Lung (tissue), 12 donors: ENCODE results near the gene TMEM178B. TPM values are rescaled to one million over a fixed set of nuclear protein-coding genes. Genes with fewer than 3 reads are reported as not detected.

ENCODE experiments used
- ATAC-seq: fragments of 200-7000 bp; cut with Tn5 transposase; one replicate; pipeline ENCODE4 v1.9.1; 2020; ENCODE audit warnings: moderate number of reproducible peaks; ENCODE audit not compliant: insufficient read depth, low FRiP score
- DNase-seq, 3 donors: peaks; one replicate each; pipeline ENCODE4 v3.0.0-alpha.2; 2013 to 2017
- H3K27ac ChIP-seq, 2 donors: one replicate each; pipeline ENCODE4 v1.5.1; 2013; ENCODE audit warnings: mild to moderate bottlenecking in 2 of 2, moderate library complexity in 2 of 2, control low read depth in 1 of 2, inconsistent platforms in 1 of 2, low read depth in 1 of 2, low read length in 1 of 2
- H3K27me3 ChIP-seq, 3 donors: one replicate each; pipeline ENCODE4 v1.5.1; 2013; ENCODE audit warnings: low read length in 2 of 3; ENCODE audit not compliant: control insufficient read depth in 3 of 3, insufficient read depth in 3 of 3
- H3K36me3 ChIP-seq, 4 donors: one replicate each; pipeline ENCODE4 v1.5.1; 2013; ENCODE audit warnings: low read length in 4 of 4, mild to moderate bottlenecking in 1 of 4, moderate library complexity in 1 of 4; ENCODE audit not compliant: control insufficient read depth in 4 of 4, insufficient read depth in 4 of 4
- H3K4me1 ChIP-seq, 5 donors: one replicate each; pipeline ENCODE4 v1.5.1; 2013; ENCODE audit warnings: low read length in 5 of 5, mild to moderate bottlenecking in 2 of 5, moderate library complexity in 1 of 5; ENCODE audit not compliant: control insufficient read depth in 5 of 5, insufficient read depth in 5 of 5
- H3K4me3 ChIP-seq: one replicate; pipeline ENCODE4 v1.5.1; 2013; ENCODE audit warnings: mild to moderate bottlenecking, control low read depth, moderate library complexity
- H3K9ac ChIP-seq, 2 donors: one replicate each; pipeline ENCODE4 v1.5.1; 2013; ENCODE audit warnings: low read length in 2 of 2, control low read depth in 1 of 2; ENCODE audit not compliant: insufficient read depth in 1 of 2
- H3K9me3 ChIP-seq, 4 donors: one replicate each; pipeline ENCODE4 v1.5.1; 2013; ENCODE audit warnings: low read length in 3 of 4, mild to moderate bottlenecking in 1 of 4, moderate library complexity in 1 of 4; ENCODE audit not compliant: control insufficient read depth in 4 of 4, insufficient read depth in 3 of 4
- WGBS, 2 donors: extraction: QIAGEN DNeasy Blood & Tissue Kit; methylation state at CpG; one replicate each; pipeline ENCODE4 v1.1.7; 2013; 5-methylcytosine and 5-hydroxymethylcytosine counted together
- polyA plus RNA-seq, 2 donors: library from polyadenylated mRNA; stranded (reverse); fragments of 200-250 nt; gene quantifications; one replicate each; pipeline ENCODE4 v1.2.1, GENCODE V29; 2013
- total RNA-seq, 2 donors: library from RNA; depleted of rRNA in 1 of 2; stranded (reverse); fragments of >200 nt in 1 of 2; gene quantifications; one replicate each; pipeline ENCODE4 v1.2.1, GENCODE V29; 2014 to 2021
- TF ChIP-seq, protein P1 (sequence below): IDR thresholded peaks from 2 replicates; pipeline ENCODE4 v1.5.1; 2012; ENCODE audit warnings: mild to moderate bottlenecking; ENCODE audit errors: control extremely low read depth, extremely low read depth
- donor health status: control.
- donor health status: control.
- donor health status: Bipolar disorder and iron deficiency.
- donor health status: healthy.
- donor health status: DM: yes; HTN: yes; CAD: no.

The TMEM178B gene
- total and polyA plus RNA-seq, 4 donors, result 0.04 to 2.4 (median 0.48) TPM

GRCh38 chr7:141349338-141349737 is 275.5 kb downstream of the TMEM178B start:
- no peaks in the 10 kb centered on the region for H3K27me3 ChIP-seq
- peaks cover 0 to 15% (median 0%) of the 10 kb centered on the region in 5 donors for H3K4me1 ChIP-seq
- no peak overlapping the region for H3K9ac ChIP-seq
- no peak overlapping the region for H3K4me3 ChIP-seq
- ATAC-seq (no peak), DNase-seq (no peak)
- H3K36me3 ChIP-seq, result no peaks in the 10 kb centered on the region
- WGBS, 2 donors, result 83 to 84% methylated on average over 5 of the region's 5 CpGs
- H3K9me3 ChIP-seq, result no peaks in the 10 kb centered on the region
- no peak overlapping the region for H3K27ac ChIP-seq
- TF ChIP-seq, protein P1, sequence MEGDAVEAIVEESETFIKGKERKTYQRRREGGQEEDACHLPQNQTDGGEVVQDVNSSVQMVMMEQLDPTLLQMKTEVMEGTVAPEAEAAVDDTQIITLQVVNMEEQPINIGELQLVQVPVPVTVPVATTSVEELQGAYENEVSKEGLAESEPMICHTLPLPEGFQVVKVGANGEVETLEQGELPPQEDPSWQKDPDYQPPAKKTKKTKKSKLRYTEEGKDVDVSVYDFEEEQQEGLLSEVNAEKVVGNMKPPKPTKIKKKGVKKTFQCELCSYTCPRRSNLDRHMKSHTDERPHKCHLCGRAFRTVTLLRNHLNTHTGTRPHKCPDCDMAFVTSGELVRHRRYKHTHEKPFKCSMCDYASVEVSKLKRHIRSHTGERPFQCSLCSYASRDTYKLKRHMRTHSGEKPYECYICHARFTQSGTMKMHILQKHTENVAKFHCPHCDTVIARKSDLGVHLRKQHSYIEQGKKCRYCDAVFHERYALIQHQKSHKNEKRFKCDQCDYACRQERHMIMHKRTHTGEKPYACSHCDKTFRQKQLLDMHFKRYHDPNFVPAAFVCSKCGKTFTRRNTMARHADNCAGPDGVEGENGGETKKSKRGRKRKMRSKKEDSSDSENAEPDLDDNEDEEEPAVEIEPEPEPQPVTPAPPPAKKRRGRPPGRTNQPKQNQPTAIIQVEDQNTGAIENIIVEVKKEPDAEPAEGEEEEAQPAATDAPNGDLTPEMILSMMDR, result no peak

- 70 to 90% methylated on average over 2 of the region's 2 CpGs for WGBS, 2 donors
- Histone ChIP-seq H3K4me1 (peaks cover 0 to 19% (median 0%) of the 10 kb centered on the region in 5 donors), H3K4me3 (no peak overlapping the region), H3K27ac (no peak overlapping the region), H3K9ac (no peak overlapping the region), H3K9me3 (no peaks in the 10 kb centered on the region), H3K27me3 (no peaks in the 10 kb centered on the region), H3K36me3 (no peaks in the 10 kb centered on the region)
- TF ChIP-seq, protein P1, result no peak
- DNase-seq (no peak), ATAC-seq (no peak)
These were observed 275.9 kb downstream of the TMEM178B start for GRCh38 chr7:141349804-141350203.

- WGBS, 2 donors, result 81 to 85% methylated on average over 3 of the region's 3 CpGs
These were observed 277.3 kb downstream of the TMEM178B start for GRCh38 chr7:141351175-141351574.

More at GRCh38 chr7:141351175-141351574, 277.3 kb downstream of the TMEM178B start:
- Histone ChIP-seq H3K4me1 (peaks cover 0 to 26% (median 0%) of the 10 kb centered on the region in 5 donors), H3K36me3 (no peaks in the 10 kb centered on the region), H3K27me3 (no peaks in the 10 kb centered on the region), H3K9me3 (no peaks in the 10 kb centered on the region), H3K9ac (no peak overlapping the region), H3K4me3 (no peak overlapping the region), H3K27ac (no peak overlapping the region)
- ATAC-seq (no peak), DNase-seq (no peak)
- TF ChIP-seq, protein P1, result no peak
